HEK293 (cell line): ENCODE data around the gene NOTCH3.
A peak's percentile ranks its signal among the peaks of the same experiment; 100 is the strongest.

Source experiments
- CTCF ChIA-PET: fragments of 350-600 bp; formaldehyde crosslinking; extraction: SDS; loops from one replicate; lab custom pipeline; 2021; ENCODE audit warnings: antibody characterized with exemption; lab: Yijun Ruan, JAX
- POLR2A ChIA-PET: fragments of 300-600 bp; formaldehyde crosslinking; extraction: SDS; loops from one replicate; lab custom pipeline; 2020; ENCODE audit warnings: antibody characterized with exemption, inconsistent platforms; lab: Yijun Ruan, JAX
- H3K27ac ChIP-seq: fragments of 200-500 bp; sonication (Bioruptor generic); 2 replicates; pipeline ENCODE4 v1.5.1; 2014; ENCODE audit warnings: low read depth, low read length, control low read depth, inconsistent platforms; ENCODE audit errors: extremely low read depth
- H3K36me3 ChIP-seq, 2 experiments: fragments of 200-500 bp in 1 of 2; sonication (Bioruptor generic) in 1 of 2; 1 replicate in 1 of 2; 2 replicates in 1 of 2; pipeline ENCODE4 v1.5.1; 2014 to 2017; ENCODE audit warnings: inconsistent platforms in 2 of 2, low read length in 2 of 2; ENCODE audit not compliant: control insufficient read depth in 2 of 2, insufficient read depth in 1 of 2
- H3K4me1 ChIP-seq: fragments of 200-500 bp; sonication (Bioruptor generic); 2 replicates; pipeline ENCODE4 v1.5.1; 2014; ENCODE audit warnings: mild to moderate bottlenecking, low read length, inconsistent platforms; ENCODE audit not compliant: control insufficient read depth, insufficient read depth
- H3K4me3 ChIP-seq: 2 replicates; pipeline ENCODE4 v1.5.1; 2011; ENCODE audit warnings: low read depth, mild to moderate bottlenecking, control low read depth, low read length, moderate library complexity
- H3K9me3 ChIP-seq: fragments of 200-500 bp; sonication (Bioruptor generic); 2 replicates; pipeline ENCODE4 v1.5.1; 2014; ENCODE audit warnings: low read depth, low read length, inconsistent platforms; ENCODE audit not compliant: control insufficient read depth, insufficient read depth
- IKZF3 ChIP-seq: fragments of 450-650 bp; IDR thresholded peaks from 2 replicates; pipeline ENCODE4 v1.5.0; 2018; ENCODE audit warnings: missing biosample characterization, mild to moderate bottlenecking, missing genetic modification characterization, moderate library complexity
- MYNN ChIP-seq: fragments of 450-650 bp; formaldehyde crosslinking; IDR thresholded peaks from 2 replicates; pipeline ENCODE4 v1.5.1; 2016; ENCODE audit warnings: missing biosample characterization, missing genetic modification characterization, borderline replicate concordance
- PRDM1 ChIP-seq: fragments of 450-650 bp; formaldehyde crosslinking; IDR thresholded peaks from 2 replicates; pipeline ENCODE4; 2016; ENCODE audit warnings: missing biosample characterization, missing genetic modification characterization
- REST ChIP-seq: fragments of 450-650 bp; formaldehyde crosslinking; IDR thresholded peaks from 2 replicates; pipeline ENCODE4 v1.5.1; 2016; ENCODE audit warnings: missing biosample characterization, missing genetic modification characterization
- SCRT1 ChIP-seq: fragments of 450-650 bp; formaldehyde crosslinking; IDR thresholded peaks from 2 replicates; pipeline ENCODE4 v1.5.1; 2016; ENCODE audit warnings: missing biosample characterization, missing genetic modification characterization, borderline replicate concordance
- TSHZ1 ChIP-seq: fragments of 450-650 bp; formaldehyde crosslinking; IDR thresholded peaks from 2 replicates; pipeline ENCODE4 v1.5.1; 2016; ENCODE audit warnings: missing biosample characterization, missing genetic modification characterization, borderline replicate concordance
- ZBTB1 ChIP-seq: fragments of 450-650 bp; formaldehyde crosslinking; IDR thresholded peaks from 2 replicates; pipeline ENCODE4 v1.5.1; 2016; ENCODE audit warnings: missing biosample characterization, missing genetic modification characterization
- ZBTB8A ChIP-seq: fragments of 450-650 bp; formaldehyde crosslinking; IDR thresholded peaks from 2 replicates; pipeline ENCODE4 v1.5.1; 2016; ENCODE audit warnings: missing biosample characterization, missing genetic modification characterization
- ZFP3 ChIP-seq: fragments of 450-650 bp; formaldehyde crosslinking; IDR thresholded peaks from 2 replicates; pipeline ENCODE4 v1.5.1; 2016; ENCODE audit warnings: low read depth, missing biosample characterization, missing genetic modification characterization
- ZNF133 ChIP-seq: fragments of 450-650 bp; formaldehyde crosslinking; IDR thresholded peaks from 2 replicates; pipeline ENCODE4 v1.5.1; 2016; ENCODE audit warnings: missing biosample characterization, missing genetic modification characterization
- ZNF2 ChIP-seq: fragments of 450-650 bp; formaldehyde crosslinking; IDR thresholded peaks from 2 replicates; pipeline ENCODE4 v1.5.1; 2016; ENCODE audit warnings: missing biosample characterization, missing genetic modification characterization
- ZNF362 ChIP-seq: fragments of 450-650 bp; formaldehyde crosslinking; IDR thresholded peaks from 2 replicates; pipeline ENCODE4 v1.5.1; 2016; ENCODE audit warnings: missing biosample characterization, missing genetic modification characterization
- ZNF518A ChIP-seq: fragments of 450-650 bp; formaldehyde crosslinking; conservative IDR thresholded peaks from 2 replicates; pipeline ENCODE4 v1.5.1; 2016; ENCODE audit warnings: low read depth, missing biosample characterization, missing genetic modification characterization
- ZNF558 ChIP-seq: fragments of 450-650 bp; formaldehyde crosslinking; IDR thresholded peaks from 2 replicates; pipeline ENCODE4 v1.5.1; 2016; ENCODE audit warnings: missing biosample characterization, missing genetic modification characterization
- ZNF580 ChIP-seq: fragments of 450-650 bp; formaldehyde crosslinking; IDR thresholded peaks from 2 replicates; pipeline ENCODE4 v1.5.1; 2016; ENCODE audit warnings: missing biosample characterization, missing genetic modification characterization
- ZNF692 ChIP-seq: fragments of 450-650 bp; formaldehyde crosslinking; IDR thresholded peaks from 2 replicates; pipeline ENCODE4 v1.5.1; 2016; ENCODE audit warnings: missing biosample characterization, missing genetic modification characterization
- ZNF768 ChIP-seq: fragments of 450-650 bp; formaldehyde crosslinking; IDR thresholded peaks from 2 replicates; pipeline ENCODE4 v1.5.1; 2018; ENCODE audit warnings: missing biosample characterization, mild to moderate bottlenecking, missing genetic modification characterization
- ZSCAN16 ChIP-seq: fragments of 450-650 bp; formaldehyde crosslinking; IDR thresholded peaks from 2 replicates; pipeline ENCODE4 v1.5.1; 2016; ENCODE audit warnings: missing biosample characterization, missing genetic modification characterization

The NOTCH3 gene

GRCh38 chr19:15223649-15224361 lies 23.0 kb upstream of the NOTCH3 start (continued):
- TF ChIP-seq ZNF692 (peak; percentile 48; the same call in 1 of the 2 replicates), TSHZ1 (0 out of 2 replicates have a peak, but pooled peaks have one; percentile 13), ZBTB1 (tag by site-specific recombination) (no peak), ZNF133 (tag by site-specific recombination) (no peak), ZBTB8A (tag by site-specific recombination) (0 out of 2 replicates have a peak, but pooled peaks have one; percentile 38)

GRCh38 chr19:15222738-15223648 lies 22.2 kb upstream of the NOTCH3 start:
- Histone ChIP-seq H3K36me3 (no peaks in the 10 kb centered on the region), H3K27ac (no peak overlapping the region), H3K4me3 (peak overlapping the region; percentile 52), H3K4me1 (no peaks in the 10 kb centered on the region), H3K9me3 (no peaks in the 10 kb centered on the region)
- CTCF ChIA-PET, result no interaction called here
- POLR2A ChIA-PET, result no interaction called here
- TF ChIP-seq IKZF3 (tag by site-specific recombination) (no peak), ZNF580 (tag by site-specific recombination) (no peak), SCRT1 (tag by site-specific recombination) (no peak), REST (no peak), ZNF518A (tag by site-specific recombination) (no peak), PRDM1 (peak; percentile 77), ZSCAN16 (tag by site-specific recombination) (no peak), ZNF558 (tag by site-specific recombination) (no peak), ZNF362 (tag by site-specific recombination) (peak; percentile 94), ZFP3 (tag by site-specific recombination) (no peak), MYNN (tag by site-specific recombination) (peak; percentile 100), ZNF2 (tag by site-specific recombination) (no peak), ZBTB8A (tag by site-specific recombination) (0 out of 2 replicates have a peak, but pooled peaks have one; percentile 21), ZNF768 (tag by site-specific recombination) (no peak)
